GM19193 (cell line): ENCODE measurements around the gene DRP2.

ENCODE experiments used
- POLR2A ChIP-seq: IDR thresholded peaks from 4 replicates; pipeline ENCODE4 v1.6.1; 2011; ENCODE audit not compliant: insufficient read depth, insufficient read length; ENCODE audit errors: extremely low read depth

Gene DRP2

GRCh38 chrX:101219116-101219863 lies at the start of gene DRP2:
Gene DRP2 (plus strand): TSS chrX:101219786. CDS start chrX:101231648, 11,862 bp downstream.
- no peak for TF ChIP-seq POLR2A

GRCh38 chrX:101171883-101172400 lies 47.6 kb upstream of the DRP2 start:
- no peak for TF ChIP-seq POLR2A

GRCh38 chrX:101176439-101176838 lies 43.1 kb upstream of the DRP2 start:
- TF ChIP-seq POLR2A, result no peak

GRCh38 chrX:101190736-101191135 lies 28.9 kb upstream of the DRP2 start:
- TF ChIP-seq POLR2A, result no peak

- no peak for TF ChIP-seq POLR2A
Measured at GRCh38 chrX:101191217-101191750, 28.3 kb upstream of the DRP2 start.

GRCh38 chrX:101195442-101196173 lies 24.0 kb upstream of the DRP2 start:
- no peak for TF ChIP-seq POLR2A

- no peak for TF ChIP-seq POLR2A
Measured at GRCh38 chrX:101203761-101204351, 15.7 kb upstream of the DRP2 start.

- TF ChIP-seq POLR2A, result no peak
Measured at GRCh38 chrX:101206471-101206870, 13.1 kb upstream of the DRP2 start.

- TF ChIP-seq POLR2A, result no peak
Measured at GRCh38 chrX:101208152-101208905, 11.3 kb upstream of the DRP2 start.

- no peak for TF ChIP-seq POLR2A
Measured at GRCh38 chrX:101210630-101211029, 9.0 kb upstream of the DRP2 start.

- TF ChIP-seq POLR2A, result no peak
Measured at GRCh38 chrX:101217689-101218088, 1.9 kb upstream of the DRP2 start.

GRCh38 chrX:101219864-101220346 lies 319 bp downstream of the DRP2 start:
- TF ChIP-seq POLR2A, result no peak

- no peak for TF ChIP-seq POLR2A
Measured at GRCh38 chrX:101220662-101221260, 1.2 kb downstream of the DRP2 start.

GRCh38 chrX:101223226-101223625 lies 3.6 kb downstream of the DRP2 start:
- no peak for TF ChIP-seq POLR2A
